Astrocyte (in vitro differentiated cells and primary cell): ENCODE measurements around the gene ECE2. TPM values are rescaled to one million over a fixed set of nuclear protein-coding genes. Genes with fewer than 3 reads are reported as not detected.

Source experiments
- DNase-seq: peaks from one replicate; pipeline ENCODE4 v3.0.0-alpha.2; 2010; ENCODE audit warnings: low read depth
- FAIRE-seq: peaks from 2 replicates; lab custom pipeline; 2011; peaks lifted over from hg19 to GRCh38; lab: Jason Lieb, UNC
- H2AFZ ChIP-seq: 2 replicates; pipeline ENCODE4 v1.6.0; 2012; ENCODE audit warnings: low read depth, low read length, inconsistent platforms
- H3K27ac ChIP-seq: 2 replicates; pipeline ENCODE4 v1.5.1; 2011; ENCODE audit warnings: low read depth, low read length, inconsistent platforms
- H3K27me3 ChIP-seq: 2 replicates; pipeline ENCODE4 v1.6.0; 2011; ENCODE audit warnings: low read length, inconsistent platforms; ENCODE audit not compliant: insufficient read depth
- H3K36me3 ChIP-seq: 2 replicates; pipeline ENCODE4 v1.5.1; 2011; ENCODE audit warnings: low read length, inconsistent platforms; ENCODE audit not compliant: insufficient read depth
- H3K4me1 ChIP-seq: 2 replicates; pipeline ENCODE4 v1.5.1; 2011; ENCODE audit warnings: low read length, inconsistent platforms; ENCODE audit not compliant: insufficient read depth
- H3K4me2 ChIP-seq: 2 replicates; pipeline ENCODE4 v1.6.0; 2012; ENCODE audit warnings: low read length, inconsistent platforms
- H3K4me3 ChIP-seq: 2 replicates; pipeline ENCODE4 v1.5.1; 2011; ENCODE audit warnings: low read depth, mild to moderate bottlenecking, low read length, inconsistent platforms; ENCODE audit not compliant: insufficient read depth
- H3K79me2 ChIP-seq: 2 replicates; pipeline ENCODE4 v1.6.0; 2012; ENCODE audit warnings: mild to moderate bottlenecking, low read length, inconsistent platforms; ENCODE audit not compliant: insufficient read depth
- H3K9ac ChIP-seq: 2 replicates; pipeline ENCODE4 v1.6.0; 2012; ENCODE audit warnings: mild to moderate bottlenecking, low read length, inconsistent platforms
- H3K9me3 ChIP-seq: 2 replicates; pipeline ENCODE4 v1.5.1; 2012; ENCODE audit warnings: low read depth, mild to moderate bottlenecking, low read length, inconsistent platforms; ENCODE audit not compliant: insufficient read depth
- H4K20me1 ChIP-seq: 2 replicates; pipeline ENCODE4 v1.6.0; 2012; ENCODE audit warnings: low read length, inconsistent platforms; ENCODE audit not compliant: insufficient read depth
- H3K27ac Mint-ChIP-seq: one replicate; pipeline ENCODE4 v1.8.0; 2021; ENCODE audit warnings: mild to moderate bottlenecking, mixed read lengths; ENCODE audit not compliant: unreplicated experiment
- H3K27me3 Mint-ChIP-seq: one replicate; pipeline ENCODE4 v1.8.0; 2021; ENCODE audit warnings: low read depth, mixed read lengths; ENCODE audit not compliant: unreplicated experiment
- H3K36me3 Mint-ChIP-seq: one replicate; pipeline ENCODE4 v1.8.0; 2021; ENCODE audit warnings: low read depth, mixed read lengths; ENCODE audit not compliant: unreplicated experiment
- H3K4me1 Mint-ChIP-seq: one replicate; pipeline ENCODE4 v1.8.0; 2021; ENCODE audit warnings: low read depth, mixed read lengths; ENCODE audit not compliant: unreplicated experiment
- H3K4me3 Mint-ChIP-seq: one replicate; pipeline ENCODE4 v1.8.0; 2021; ENCODE audit warnings: mild to moderate bottlenecking, moderate library complexity, mixed read lengths; ENCODE audit not compliant: unreplicated experiment
- H3K9me3 Mint-ChIP-seq: one replicate; pipeline ENCODE4 v1.8.0; 2021; ENCODE audit warnings: mild to moderate bottlenecking, mixed read lengths; ENCODE audit not compliant: unreplicated experiment
- EZH2 ChIP-seq: IDR thresholded peaks from 2 replicates; pipeline ENCODE4 v1.6.1; 2012; ENCODE audit warnings: mild to moderate bottlenecking, low read length, inconsistent platforms; ENCODE audit not compliant: insufficient read depth
- total RNA-seq: library from RNA; stranded (reverse); gene quantifications from 2 replicates; pipeline ENCODE4 v1.2.1, GENCODE V29; 2021
- TF ChIP-seq, protein P1 (sequence below): IDR thresholded peaks from 2 replicates; pipeline ENCODE4 v1.5.1; 2011; ENCODE audit warnings: low read depth, mild to moderate bottlenecking, inconsistent platforms, low read length, moderate library complexity; ENCODE audit not compliant: insufficient read depth

ECE2 gene
- total RNA-seq, 1 donor from 2014 or later = not detected

DNA sequence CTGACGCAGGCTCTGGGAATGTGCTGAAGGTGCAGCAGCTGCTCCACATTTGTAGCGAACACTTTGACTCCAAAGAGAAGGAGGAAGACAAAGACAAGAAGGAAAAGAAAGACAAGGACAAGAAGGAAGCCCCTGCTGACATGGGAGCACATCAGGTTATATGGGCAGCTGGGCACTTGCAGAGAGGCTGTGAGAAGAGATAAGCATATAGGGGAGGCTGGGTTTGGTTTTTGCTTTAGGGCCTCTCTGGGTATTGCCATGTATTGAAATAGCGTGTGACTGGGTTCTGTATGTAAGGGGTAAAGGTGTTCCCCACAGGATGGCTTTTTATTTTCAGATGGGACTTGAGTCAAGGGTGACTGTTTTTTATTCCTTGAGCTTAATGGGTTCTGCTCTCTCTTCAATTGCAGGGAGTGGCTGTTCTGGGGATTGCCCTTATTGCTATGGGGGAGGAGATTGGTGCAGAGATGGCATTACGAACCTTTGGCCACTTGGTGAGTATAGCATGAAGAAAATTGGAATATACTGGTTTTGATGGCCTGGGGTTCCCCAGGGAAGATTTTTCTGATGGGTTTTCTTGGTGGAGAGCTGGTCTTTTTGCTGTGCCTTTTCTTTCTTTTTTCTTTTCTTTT lies 30.6 kb downstream of the ECE2 start:
- Histone ChIP-seq H3K4me1 (peaks cover 5% of the 10 kb centered on the region), H2AFZ (no peak overlapping the region), H3K27ac (no peak overlapping the region), H3K27me3 (no peaks in the 10 kb centered on the region), H3K9me3 (no peaks in the 10 kb centered on the region), H3K79me2 (peaks cover 51% of the 10 kb centered on the region), H3K4me3 (no peak overlapping the region), H3K36me3 (peaks cover 77% of the 10 kb centered on the region), H3K9ac (no peak overlapping the region), H4K20me1 (peaks cover 77% of the 10 kb centered on the region), H3K4me2 (no peak overlapping the region)
- Mint-ChIP-seq H3K4me3 (no peak overlapping the region), H3K36me3 (peaks cover 67% of the 10 kb centered on the region), H3K27me3 (no peaks in the 10 kb centered on the region), H3K9me3 (no peaks in the 10 kb centered on the region), H3K27ac (peak overlapping the region; percentile 63), H3K4me1 (peaks cover 18% of the 10 kb centered on the region)
- no peak for FAIRE-seq
- no peak for TF ChIP-seq EZH2
- TF ChIP-seq, protein P1, sequence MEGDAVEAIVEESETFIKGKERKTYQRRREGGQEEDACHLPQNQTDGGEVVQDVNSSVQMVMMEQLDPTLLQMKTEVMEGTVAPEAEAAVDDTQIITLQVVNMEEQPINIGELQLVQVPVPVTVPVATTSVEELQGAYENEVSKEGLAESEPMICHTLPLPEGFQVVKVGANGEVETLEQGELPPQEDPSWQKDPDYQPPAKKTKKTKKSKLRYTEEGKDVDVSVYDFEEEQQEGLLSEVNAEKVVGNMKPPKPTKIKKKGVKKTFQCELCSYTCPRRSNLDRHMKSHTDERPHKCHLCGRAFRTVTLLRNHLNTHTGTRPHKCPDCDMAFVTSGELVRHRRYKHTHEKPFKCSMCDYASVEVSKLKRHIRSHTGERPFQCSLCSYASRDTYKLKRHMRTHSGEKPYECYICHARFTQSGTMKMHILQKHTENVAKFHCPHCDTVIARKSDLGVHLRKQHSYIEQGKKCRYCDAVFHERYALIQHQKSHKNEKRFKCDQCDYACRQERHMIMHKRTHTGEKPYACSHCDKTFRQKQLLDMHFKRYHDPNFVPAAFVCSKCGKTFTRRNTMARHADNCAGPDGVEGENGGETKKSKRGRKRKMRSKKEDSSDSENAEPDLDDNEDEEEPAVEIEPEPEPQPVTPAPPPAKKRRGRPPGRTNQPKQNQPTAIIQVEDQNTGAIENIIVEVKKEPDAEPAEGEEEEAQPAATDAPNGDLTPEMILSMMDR = no peak
- DNase-seq = no peak

DNA sequence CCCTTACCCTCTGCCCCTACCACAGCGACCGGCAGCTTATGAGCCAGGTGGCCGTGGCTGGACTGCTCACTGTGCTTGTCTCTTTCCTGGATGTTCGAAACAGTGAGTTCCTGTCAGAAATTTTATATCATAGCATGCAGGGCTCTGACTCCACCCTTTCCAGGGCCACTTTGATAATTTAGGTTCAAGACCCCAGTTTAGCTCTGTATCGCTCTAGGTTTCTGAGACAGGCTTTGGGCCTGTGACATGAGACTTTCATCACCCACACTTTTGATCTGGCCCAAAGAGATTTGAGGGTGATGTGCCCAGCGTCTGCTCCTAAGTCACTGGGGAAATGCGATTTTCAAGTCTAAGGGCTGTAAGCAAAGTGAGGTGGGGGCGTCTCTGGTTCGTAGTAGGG lies 32.1 kb downstream of the ECE2 start:
- H3K36me3 Mint-ChIP-seq = peaks cover 54% of the 10 kb centered on the region
- H3K27ac Mint-ChIP-seq = no peak overlapping the region
- peaks cover 62% of the 10 kb centered on the region for H4K20me1 ChIP-seq
- H3K79me2 ChIP-seq = peaks cover 36% of the 10 kb centered on the region
- H3K27ac ChIP-seq = no peak overlapping the region
- no peak overlapping the region for H3K4me3 ChIP-seq
- H3K36me3 ChIP-seq = peaks cover 63% of the 10 kb centered on the region
- no peak for FAIRE-seq
- no peaks in the 10 kb centered on the region for H3K9me3 ChIP-seq
- no peaks in the 10 kb centered on the region for H3K4me1 ChIP-seq
- no peaks in the 10 kb centered on the region for H3K27me3 ChIP-seq
- no peak for TF ChIP-seq EZH2
- TF ChIP-seq, protein P1 = no peak
- H3K4me3 Mint-ChIP-seq = no peak overlapping the region
- H3K4me2 ChIP-seq = no peak overlapping the region
- no peak overlapping the region for H3K9ac ChIP-seq
- H3K27me3 Mint-ChIP-seq = no peaks in the 10 kb centered on the region
- H3K9me3 Mint-ChIP-seq = no peaks in the 10 kb centered on the region
- DNase-seq = no peak
- no peak overlapping the region for H2AFZ ChIP-seq
- peaks cover 8% of the 10 kb centered on the region for H3K4me1 Mint-ChIP-seq

DNA sequence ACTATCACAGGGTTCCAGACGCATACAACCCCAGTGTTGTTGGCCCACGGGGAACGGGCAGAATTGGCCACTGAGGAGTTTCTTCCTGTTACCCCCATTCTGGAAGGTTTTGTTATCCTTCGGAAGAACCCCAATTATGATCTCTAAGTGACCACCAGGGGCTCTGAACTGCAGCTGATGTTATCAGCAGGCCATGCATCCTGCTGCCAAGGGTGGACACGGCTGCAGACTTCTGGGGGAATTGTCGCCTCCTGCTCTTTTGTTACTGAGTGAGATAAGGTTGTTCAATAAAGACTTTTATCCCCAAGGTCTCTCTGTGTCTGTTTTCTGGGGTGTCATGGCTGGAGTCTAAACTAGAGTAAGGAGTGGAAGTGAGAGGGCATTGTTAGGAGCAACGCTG lies 32.9 kb downstream of the ECE2 start:
- no peaks in the 10 kb centered on the region for H3K9me3 Mint-ChIP-seq
- no peaks in the 10 kb centered on the region for H3K27me3 Mint-ChIP-seq
- Histone ChIP-seq H3K4me3 (no peak overlapping the region), H3K27ac (no peak overlapping the region), H3K4me2 (no peak overlapping the region), H3K36me3 (peaks cover 54% of the 10 kb centered on the region), H2AFZ (no peak overlapping the region), H3K27me3 (no peaks in the 10 kb centered on the region), H3K79me2 (peaks cover 28% of the 10 kb centered on the region), H3K9me3 (no peaks in the 10 kb centered on the region), H4K20me1 (peaks cover 54% of the 10 kb centered on the region), H3K9ac (no peak overlapping the region), H3K4me1 (no peaks in the 10 kb centered on the region)
- peaks cover 8% of the 10 kb centered on the region for H3K4me1 Mint-ChIP-seq
- no peak overlapping the region for H3K4me3 Mint-ChIP-seq
- peaks cover 48% of the 10 kb centered on the region for H3K36me3 Mint-ChIP-seq
- H3K27ac Mint-ChIP-seq = peak overlapping the region; percentile 69
- FAIRE-seq (no peak), DNase-seq (no peak)
- no peak for TF ChIP-seq EZH2
- TF ChIP-seq, protein P1 = no peak
